Measurements from ENCODE around the gene GCLC. TPM values are rescaled to one million over a fixed set of nuclear protein-coding genes. Genes with fewer than 3 reads are reported as not detected.

The GCLC gene
- total and polyA plus RNA-seq, 4 donors, result 13.2 to 40.0 (median 22.9) TPM

- no peak for ATAC-seq (ENCODE audit: insufficient read depth, low FRiP score)
- Histone ChIP-seq H3K36me3 (ENCODE audit: control insufficient read depth in 4 of 4, insufficient read depth in 4 of 4, low read length in 4 of 4) (no peaks in the 10 kb centered on the region), H3K9me3 (ENCODE audit: control insufficient read depth in 4 of 4, insufficient read depth in 3 of 4, low read length in 3 of 4) (no peaks in the 10 kb centered on the region), H3K27me3 (ENCODE audit: control insufficient read depth in 3 of 3, insufficient read depth in 3 of 3, low read length in 2 of 3) (no peaks in the 10 kb centered on the region), H3K9ac (ENCODE audit: insufficient read depth in 1 of 2, low read length in 2 of 2) (no peak overlapping the region), H3K4me3 (no peak overlapping the region), H3K4me1 (ENCODE audit: control insufficient read depth in 5 of 5, insufficient read depth in 5 of 5, low read length in 5 of 5) (no peaks in the 10 kb centered on the region), H3K27ac (ENCODE audit: low read depth in 1 of 2, low read length in 1 of 2) (no peak overlapping the region)
- 57 to 90% methylated on average over 2 of the region's 2 CpGs for WGBS, 2 donors
- DNase-seq, result no peak
- TF ChIP-seq CTCF (IDR thresholded peaks at IDR 0.05; ENCODE audit: control extremely low read depth, extremely low read depth), result no peak
Observed at GRCh38 chr6:53567701-53568100, 22.8 kb upstream of the GCLC start.

DNA sequence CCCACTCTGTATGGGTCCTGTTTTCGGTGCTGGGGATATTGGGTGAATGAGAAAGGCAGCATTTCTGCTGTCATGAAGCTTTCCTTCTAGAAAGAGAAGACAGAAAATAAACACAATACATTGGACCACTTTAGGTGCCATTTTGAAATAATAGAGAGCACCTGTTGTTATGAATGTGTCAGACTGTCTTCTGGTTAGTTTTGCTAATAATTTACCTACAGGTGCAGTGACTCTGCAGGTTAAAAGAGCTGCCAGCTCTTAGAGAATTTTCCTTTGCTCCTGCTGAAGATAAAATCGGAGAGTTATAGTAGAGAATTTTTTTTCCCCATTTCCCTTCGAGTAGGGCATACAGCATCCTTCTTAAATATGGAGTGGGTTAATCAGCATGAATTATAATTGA is 21.9 kb upstream of the GCLC start:
- Histone ChIP-seq H3K4me1 (ENCODE audit: control insufficient read depth in 5 of 5, insufficient read depth in 5 of 5, low read length in 5 of 5) (no peaks in the 10 kb centered on the region), H3K27ac (ENCODE audit: low read depth in 1 of 2, low read length in 1 of 2) (no peak overlapping the region), H3K9me3 (ENCODE audit: control insufficient read depth in 4 of 4, insufficient read depth in 3 of 4, low read length in 3 of 4) (no peaks in the 10 kb centered on the region), H3K9ac (ENCODE audit: insufficient read depth in 1 of 2, low read length in 2 of 2) (no peak overlapping the region), H3K4me3 (no peak overlapping the region), H3K36me3 (ENCODE audit: control insufficient read depth in 4 of 4, insufficient read depth in 4 of 4, low read length in 4 of 4) (no peaks in the 10 kb centered on the region), H3K27me3 (ENCODE audit: control insufficient read depth in 3 of 3, insufficient read depth in 3 of 3, low read length in 2 of 3) (no peaks in the 10 kb centered on the region)
- WGBS, 2 donors, result 88 to 92% methylated on average over 3 of the region's 3 CpGs
- ATAC-seq (ENCODE audit: insufficient read depth, low FRiP score) (no peak), DNase-seq (no peak)
- TF ChIP-seq CTCF (IDR thresholded peaks at IDR 0.05; ENCODE audit: control extremely low read depth, extremely low read depth), result no peak

DNA sequence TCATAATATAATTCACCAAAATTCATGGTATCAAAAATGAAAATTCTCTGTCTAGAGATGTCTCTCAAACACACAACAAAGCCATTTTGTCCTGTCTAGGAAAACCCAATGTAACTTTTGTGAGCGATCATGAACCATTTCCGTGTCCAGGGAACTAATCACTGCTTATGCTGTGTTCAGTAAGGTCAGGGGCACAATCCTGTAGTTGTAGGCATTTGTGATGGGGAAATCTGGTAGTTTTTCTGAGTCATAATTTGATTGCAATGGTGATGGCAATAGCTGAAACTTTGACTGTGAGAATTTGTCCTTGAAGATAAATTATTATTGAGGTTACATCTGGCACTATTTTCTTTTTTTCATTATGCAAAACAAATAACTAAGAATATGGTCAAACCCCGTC is 21.0 kb upstream of the GCLC start:
- no peaks in the 10 kb centered on the region for H3K36me3 ChIP-seq (ENCODE audit: control insufficient read depth in 4 of 4, insufficient read depth in 4 of 4, low read length in 4 of 4)
- H3K27ac ChIP-seq (ENCODE audit: low read depth in 1 of 2, low read length in 1 of 2), result no peak overlapping the region
- ATAC-seq (ENCODE audit: insufficient read depth, low FRiP score), result no peak
- DNase-seq, result no peak
- 89 to 94% methylated on average over 3 of the region's 3 CpGs for WGBS, 2 donors
- TF ChIP-seq CTCF (IDR thresholded peaks at IDR 0.05; ENCODE audit: control extremely low read depth, extremely low read depth), result no peak
- H3K4me3 ChIP-seq, result no peak overlapping the region
- H3K4me1 ChIP-seq (ENCODE audit: control insufficient read depth in 5 of 5, insufficient read depth in 5 of 5, low read length in 5 of 5), result no peaks in the 10 kb centered on the region
- no peaks in the 10 kb centered on the region for H3K9me3 ChIP-seq (ENCODE audit: control insufficient read depth in 4 of 4, insufficient read depth in 3 of 4, low read length in 3 of 4)
- H3K27me3 ChIP-seq (ENCODE audit: control insufficient read depth in 3 of 3, insufficient read depth in 3 of 3, low read length in 2 of 3), result no peaks in the 10 kb centered on the region
- no peak overlapping the region for H3K9ac ChIP-seq (ENCODE audit: insufficient read depth in 1 of 2, low read length in 2 of 2)

DNA sequence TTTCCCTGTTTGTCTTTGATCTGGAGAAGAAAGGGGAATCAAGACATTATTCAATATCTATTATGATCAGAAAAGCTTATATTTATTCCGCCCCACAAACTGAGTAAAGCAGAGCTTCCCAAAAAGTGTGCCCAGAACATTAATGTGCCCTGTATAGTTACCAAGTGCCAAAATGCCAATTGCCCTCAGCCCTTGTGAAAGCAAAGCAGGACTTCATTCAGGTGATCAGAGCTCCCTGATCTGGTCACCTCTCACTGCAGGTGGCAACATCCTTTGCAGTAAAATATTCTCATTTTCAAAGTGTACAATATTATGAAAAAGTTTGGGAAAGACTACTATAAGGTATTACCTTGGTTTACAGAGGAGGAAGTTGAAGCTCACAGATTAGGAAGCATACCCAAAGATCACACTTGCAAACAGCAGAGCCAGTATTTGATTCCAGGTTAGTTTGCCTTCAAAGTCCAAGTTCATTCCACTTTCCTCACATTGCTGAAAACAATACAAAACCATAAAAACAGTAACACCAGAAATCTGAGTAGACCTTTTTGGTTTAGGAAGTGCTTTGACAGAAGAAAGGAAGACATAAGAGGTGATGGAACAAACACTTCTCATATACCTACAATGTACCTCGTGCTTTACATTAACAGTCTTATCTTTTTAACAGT is 19.6 kb upstream of the GCLC start:
- H3K4me3 ChIP-seq, result no peak overlapping the region
- ATAC-seq (ENCODE audit: insufficient read depth, low FRiP score), result no peak
- no peak overlapping the region for H3K27ac ChIP-seq (ENCODE audit: low read depth in 1 of 2, low read length in 1 of 2)
- no peaks in the 10 kb centered on the region for H3K36me3 ChIP-seq (ENCODE audit: control insufficient read depth in 4 of 4, insufficient read depth in 4 of 4, low read length in 4 of 4)
- no peaks in the 10 kb centered on the region for H3K4me1 ChIP-seq (ENCODE audit: control insufficient read depth in 5 of 5, insufficient read depth in 5 of 5, low read length in 5 of 5)
- H3K9me3 ChIP-seq (ENCODE audit: control insufficient read depth in 4 of 4, insufficient read depth in 3 of 4, low read length in 3 of 4), result peaks cover 0 to under 1% (median 0%) of the 10 kb centered on the region in 4 donors
- 90 to 94% methylated on average over 2 of the region's 2 CpGs for WGBS, 2 donors
- no peak overlapping the region for H3K9ac ChIP-seq (ENCODE audit: insufficient read depth in 1 of 2, low read length in 2 of 2)
- DNase-seq, result no peak
- no peak for TF ChIP-seq CTCF (IDR thresholded peaks at IDR 0.05; ENCODE audit: control extremely low read depth, extremely low read depth)
- no peaks in the 10 kb centered on the region for H3K27me3 ChIP-seq (ENCODE audit: control insufficient read depth in 3 of 3, insufficient read depth in 3 of 3, low read length in 2 of 3)
